Activated CD4-positive, alpha-beta memory T cell treated with anti-CD3 and anti-CD28 coated beads, Interleukin-2, amount 10 ng/mL, durations not matched to agents 7 days and 5 days (primary cell): ENCODE measurements around the gene TPST1. TPM values are rescaled to one million over a fixed set of nuclear protein-coding genes. Genes with fewer than 3 reads are reported as not detected.
"Not testable (repeated sequence)": the region's sequence is repeated elsewhere in the genome, so short reads cannot be mapped to it uniquely, and the experiment has no call there.

Experiments used
- CTCF ChIA-PET: fragments of 350-600 bp; sonication (Branson Sonifier 250); formaldehyde crosslinking; loops from one replicate; lab custom pipeline; 2021; ENCODE audit warnings: antibody characterized with exemption, inconsistent platforms; lab: Charles Lee
- POLR2A ChIA-PET: fragments of 350-600 bp; sonication (Branson Sonifier 250); formaldehyde crosslinking; loops from one replicate; lab custom pipeline; 2021; ENCODE audit warnings: antibody characterized with exemption; lab: Charles Lee
- DNase-seq: peaks from one replicate; pipeline ENCODE4 v3.0.0-alpha.2; 2020
- H3K27ac Mint-ChIP-seq: one replicate; pipeline ENCODE4 v1.8.0; 2021; ENCODE audit warnings: mild to moderate bottlenecking, mixed read lengths
- H3K27me3 Mint-ChIP-seq: one replicate; pipeline ENCODE4 v1.8.0; 2021; ENCODE audit warnings: mixed read lengths
- H3K36me3 Mint-ChIP-seq: one replicate; pipeline ENCODE4 v1.8.0; 2021; ENCODE audit warnings: low read depth, mixed read lengths
- H3K4me1 Mint-ChIP-seq: one replicate; pipeline ENCODE4 v1.8.0; 2021; ENCODE audit warnings: mixed read lengths
- H3K4me3 Mint-ChIP-seq: one replicate; pipeline ENCODE4 v1.8.0; 2021; ENCODE audit warnings: mild to moderate bottlenecking, mixed read lengths
- H3K9me3 Mint-ChIP-seq: one replicate; pipeline ENCODE4 v1.8.0; 2021; ENCODE audit warnings: mixed read lengths
- total RNA-seq, 2 experiments: library from RNA; stranded (reverse); gene quantifications; one replicate each; pipeline ENCODE4 v1.2.3, GENCODE V29; 2021

The TPST1 gene
- total RNA-seq, 2 experiments from 2014 or later, result 0.25 to 0.28 TPM

- no peaks in the 10 kb centered on the region for H3K4me1 Mint-ChIP-seq
- no peak overlapping the region for H3K4me3 Mint-ChIP-seq
- CTCF ChIA-PET, result no interaction called here
- DNase-seq, result no peak
- H3K9me3 Mint-ChIP-seq, result peaks cover 5% of the 10 kb centered on the region
- peaks cover 11% of the 10 kb centered on the region for H3K27me3 Mint-ChIP-seq
- no peak overlapping the region for H3K27ac Mint-ChIP-seq
- H3K36me3 Mint-ChIP-seq, result no peaks in the 10 kb centered on the region
- POLR2A ChIA-PET, result no interaction called here
Measured at GRCh38 chr7:66319407-66319979, 114.4 kb downstream of the TPST1 start.

GRCh38 chr7:66321283-66321682 lies 116.1 kb downstream of the TPST1 start:
- Mint-ChIP-seq H3K27ac (no peak overlapping the region), H3K4me1 (no peaks in the 10 kb centered on the region), H3K36me3 (no peaks in the 10 kb centered on the region), H3K9me3 (peaks cover 5% of the 10 kb centered on the region), H3K27me3 (peaks cover 6% of the 10 kb centered on the region), H3K4me3 (no peak overlapping the region)
- no peak for DNase-seq
- POLR2A ChIA-PET, result no interaction called here
- CTCF ChIA-PET, result no interaction called here

- ChIA-PET CTCF (no interaction called here), POLR2A (no interaction called here)
- no peak for DNase-seq
- Mint-ChIP-seq H3K36me3 (no peaks in the 10 kb centered on the region), H3K4me3 (no peak overlapping the region), H3K27me3 (peaks cover 3% of the 10 kb centered on the region), H3K27ac (no peak overlapping the region), H3K9me3 (peaks cover 5% of the 10 kb centered on the region), H3K4me1 (no peaks in the 10 kb centered on the region)
Measured at GRCh38 chr7:66323114-66323796, 118.1 kb downstream of the TPST1 start.

GRCh38 chr7:66324985-66325384 lies 119.9 kb downstream of the TPST1 start:
- CTCF ChIA-PET, H3K36me3 Mint-ChIP-seq, H3K9me3 Mint-ChIP-seq, H3K4me3 Mint-ChIP-seq, DNase-seq, H3K27me3 Mint-ChIP-seq, H3K27ac Mint-ChIP-seq, POLR2A ChIA-PET, H3K4me1 Mint-ChIP-seq: not testable (repeated sequence)

- ChIA-PET POLR2A (interaction anchor here (0.7 kb wide), 1 partner anchor 70 kb away, joined by 3 read pairs; no protein-coding TSS in a partner anchor), CTCF (no interaction called here)
- Mint-ChIP-seq H3K27me3 (peaks cover 3% of the 10 kb centered on the region), H3K9me3 (peaks cover 4% of the 10 kb centered on the region), H3K36me3 (no peaks in the 10 kb centered on the region), H3K4me3 (no peak overlapping the region), H3K4me1 (no peaks in the 10 kb centered on the region), H3K27ac (no peak overlapping the region)
- no peak for DNase-seq
Measured at GRCh38 chr7:66326501-66327215, 121.5 kb downstream of the TPST1 start.

- Mint-ChIP-seq H3K9me3 (no peaks in the 10 kb centered on the region), H3K27me3 (peaks cover 5% of the 10 kb centered on the region), H3K4me1 (no peaks in the 10 kb centered on the region), H3K36me3 (no peaks in the 10 kb centered on the region), H3K27ac (no peak overlapping the region), H3K4me3 (no peak overlapping the region)
- POLR2A ChIA-PET, result no interaction called here
- CTCF ChIA-PET, result interaction anchor here (0.6 kb wide), 1 partner anchor 300 kb away, joined by 3 read pairs; no protein-coding TSS in a partner anchor
- no peak for DNase-seq
Measured at GRCh38 chr7:66330961-66331360, 125.8 kb downstream of the TPST1 start.

GRCh38 chr7:66331883-66332282 lies 126.7 kb downstream of the TPST1 start:
- CTCF ChIA-PET, result no interaction called here
- Mint-ChIP-seq H3K27me3 (peaks cover 4% of the 10 kb centered on the region), H3K4me1 (no peaks in the 10 kb centered on the region), H3K27ac (no peak overlapping the region), H3K9me3 (peaks cover 7% of the 10 kb centered on the region), H3K36me3 (no peaks in the 10 kb centered on the region), H3K4me3 (no peak overlapping the region)
- DNase-seq, result no peak
- POLR2A ChIA-PET, result no interaction called here

GRCh38 chr7:66333443-66333842 lies 128.3 kb downstream of the TPST1 start:
- peaks cover 4% of the 10 kb centered on the region for H3K27me3 Mint-ChIP-seq
- H3K36me3 Mint-ChIP-seq, result no peaks in the 10 kb centered on the region
- H3K4me1 Mint-ChIP-seq, result no peaks in the 10 kb centered on the region
- no peak for DNase-seq
- no peak overlapping the region for H3K27ac Mint-ChIP-seq
- H3K9me3 Mint-ChIP-seq, result peaks cover 8% of the 10 kb centered on the region
- ChIA-PET POLR2A (no interaction called here), CTCF (no interaction called here)
- no peak overlapping the region for H3K4me3 Mint-ChIP-seq

- Mint-ChIP-seq H3K4me3 (no peak overlapping the region), H3K36me3 (no peaks in the 10 kb centered on the region), H3K9me3 (peaks cover 13% of the 10 kb centered on the region), H3K4me1 (no peaks in the 10 kb centered on the region), H3K27ac (no peak overlapping the region), H3K27me3 (peaks cover 5% of the 10 kb centered on the region)
- ChIA-PET POLR2A (no interaction called here), CTCF (no interaction called here)
- DNase-seq, result no peak
Measured at GRCh38 chr7:66335318-66335717, 130.2 kb downstream of the TPST1 start.

- DNase-seq, result no peak
- no peak overlapping the region for H3K4me3 Mint-ChIP-seq
- ChIA-PET CTCF (no interaction called here), POLR2A (no interaction called here)
- H3K27ac Mint-ChIP-seq, result no peak overlapping the region
- no peaks in the 10 kb centered on the region for H3K36me3 Mint-ChIP-seq
- peaks cover 7% of the 10 kb centered on the region for H3K27me3 Mint-ChIP-seq
- H3K4me1 Mint-ChIP-seq, result no peaks in the 10 kb centered on the region
- H3K9me3 Mint-ChIP-seq, result peaks cover 16% of the 10 kb centered on the region
Measured at GRCh38 chr7:66336760-66337159, 131.6 kb downstream of the TPST1 start.

GRCh38 chr7:66339141-66339540 lies 134.0 kb downstream of the TPST1 start:
- Mint-ChIP-seq H3K27me3 (peaks cover 7% of the 10 kb centered on the region), H3K4me1 (no peaks in the 10 kb centered on the region), H3K9me3 (peaks cover 16% of the 10 kb centered on the region), H3K4me3 (no peak overlapping the region), H3K36me3 (no peaks in the 10 kb centered on the region), H3K27ac (no peak overlapping the region)
- CTCF ChIA-PET, result no interaction called here
- POLR2A ChIA-PET, result no interaction called here
- no peak for DNase-seq

GRCh38 chr7:66344166-66344565 lies 139.0 kb downstream of the TPST1 start:
- Mint-ChIP-seq H3K36me3 (no peaks in the 10 kb centered on the region), H3K9me3 (peaks cover 8% of the 10 kb centered on the region), H3K4me1 (no peaks in the 10 kb centered on the region), H3K27me3 (peaks cover 7% of the 10 kb centered on the region), H3K4me3 (no peak overlapping the region), H3K27ac (no peak overlapping the region)
- CTCF ChIA-PET, result interaction anchor here (0.7 kb wide), 1 partner anchor 10 kb away, joined by 3 read pairs; no protein-coding TSS in a partner anchor
- no peak for DNase-seq
- POLR2A ChIA-PET, result no interaction called here

- Mint-ChIP-seq H3K27me3 (peaks cover 4% of the 10 kb centered on the region), H3K4me3 (no peak overlapping the region), H3K36me3 (no peaks in the 10 kb centered on the region), H3K9me3 (no peaks in the 10 kb centered on the region), H3K4me1 (no peaks in the 10 kb centered on the region), H3K27ac (no peak overlapping the region)
- DNase-seq, result no peak
- POLR2A ChIA-PET, result no interaction called here
- CTCF ChIA-PET, result interaction anchor here (0.7 kb wide), 1 partner anchor 395 kb away, joined by 3 read pairs; no protein-coding TSS in a partner anchor
Measured at GRCh38 chr7:66348531-66348930, 143.4 kb downstream of the TPST1 start.
